Measurements from ENCODE around the gene DHRS13. TPM values are rescaled to one million over a fixed set of nuclear protein-coding genes. Genes with fewer than 3 reads are reported as not detected.
"Not testable (repeated sequence)": the region's sequence is repeated elsewhere in the genome, so short reads cannot be mapped to it uniquely, and the experiment has no call there.

Gene DHRS13
- total RNA-seq, 1 donor = 2.6 TPM

DNA sequence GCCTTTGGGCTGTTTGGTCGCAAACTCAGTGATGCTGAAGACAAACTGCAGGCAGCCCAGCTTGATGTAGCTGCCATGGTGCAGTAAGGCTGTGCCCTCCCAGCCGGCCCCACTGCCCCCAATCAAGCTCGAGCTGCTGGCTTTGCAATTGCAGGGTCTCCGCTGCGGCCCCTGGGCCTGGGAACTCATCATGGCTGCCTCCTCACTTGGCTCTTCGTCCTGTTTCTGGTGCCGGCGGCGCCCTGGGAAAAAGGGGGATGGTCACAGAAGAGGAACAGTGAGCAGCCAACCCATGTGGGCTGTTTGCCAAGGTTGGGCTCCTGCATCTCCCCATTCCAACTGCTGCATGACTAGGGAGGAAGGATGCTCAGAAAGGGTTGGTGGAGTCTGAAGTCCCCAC, 3.4 kb upstream of the DHRS13 start:
- H3K4me3 ChIP-seq (ENCODE audit: low read depth, low read length) = no peak overlapping the region
- no peak for DNase-seq (ENCODE audit: low read depth)
- TF ChIP-seq, protein P1, sequence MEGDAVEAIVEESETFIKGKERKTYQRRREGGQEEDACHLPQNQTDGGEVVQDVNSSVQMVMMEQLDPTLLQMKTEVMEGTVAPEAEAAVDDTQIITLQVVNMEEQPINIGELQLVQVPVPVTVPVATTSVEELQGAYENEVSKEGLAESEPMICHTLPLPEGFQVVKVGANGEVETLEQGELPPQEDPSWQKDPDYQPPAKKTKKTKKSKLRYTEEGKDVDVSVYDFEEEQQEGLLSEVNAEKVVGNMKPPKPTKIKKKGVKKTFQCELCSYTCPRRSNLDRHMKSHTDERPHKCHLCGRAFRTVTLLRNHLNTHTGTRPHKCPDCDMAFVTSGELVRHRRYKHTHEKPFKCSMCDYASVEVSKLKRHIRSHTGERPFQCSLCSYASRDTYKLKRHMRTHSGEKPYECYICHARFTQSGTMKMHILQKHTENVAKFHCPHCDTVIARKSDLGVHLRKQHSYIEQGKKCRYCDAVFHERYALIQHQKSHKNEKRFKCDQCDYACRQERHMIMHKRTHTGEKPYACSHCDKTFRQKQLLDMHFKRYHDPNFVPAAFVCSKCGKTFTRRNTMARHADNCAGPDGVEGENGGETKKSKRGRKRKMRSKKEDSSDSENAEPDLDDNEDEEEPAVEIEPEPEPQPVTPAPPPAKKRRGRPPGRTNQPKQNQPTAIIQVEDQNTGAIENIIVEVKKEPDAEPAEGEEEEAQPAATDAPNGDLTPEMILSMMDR (IDR thresholded peaks at IDR 0.05; ENCODE audit: insufficient read depth, low read depth, low read length) = no peak

DNA sequence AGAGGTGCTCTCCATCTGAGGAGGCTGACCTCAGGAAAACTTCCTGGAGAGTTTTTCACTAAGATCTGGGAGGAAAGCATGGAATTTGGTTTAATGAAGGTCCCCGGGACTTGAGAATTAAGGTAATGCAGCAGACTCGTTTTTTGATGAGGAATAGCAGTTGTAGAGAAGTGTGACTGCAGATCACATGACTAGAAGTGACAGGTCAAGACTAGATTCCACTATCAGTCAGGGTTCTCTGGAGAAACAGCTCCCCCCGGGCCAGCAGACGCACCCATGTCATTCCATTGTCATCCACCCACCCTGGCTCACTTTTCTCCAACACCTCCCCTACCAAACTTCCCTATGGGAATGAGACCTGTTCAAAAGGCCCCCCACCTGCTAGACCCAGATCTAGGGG, 1.9 kb upstream of the DHRS13 start:
- TF ChIP-seq, protein P1 (IDR thresholded peaks at IDR 0.05; ENCODE audit: insufficient read depth, low read depth, low read length) = no peak
- H3K4me3 ChIP-seq (ENCODE audit: low read depth, low read length) = no peak overlapping the region
- no peak for DNase-seq (ENCODE audit: low read depth)

DNA sequence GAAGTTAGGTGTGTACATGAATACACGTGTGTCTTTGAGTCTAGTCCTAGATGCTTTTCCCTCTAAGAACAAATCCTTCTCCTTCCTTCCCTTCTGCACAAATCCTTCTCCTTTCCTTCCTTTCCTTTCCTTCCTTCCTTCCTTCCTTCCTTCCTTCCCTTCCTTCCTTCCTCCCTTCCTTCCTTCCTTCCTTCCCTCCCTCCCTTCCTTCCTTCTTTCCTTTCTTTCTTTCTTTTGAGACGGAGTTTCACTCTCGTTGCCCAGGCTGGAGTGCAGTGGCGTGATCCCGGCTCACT, 615 bp upstream of the DHRS13 start:
- H3K4me3 ChIP-seq (ENCODE audit: low read depth, low read length); DNase-seq (ENCODE audit: low read depth): not testable (repeated sequence)

DNA sequence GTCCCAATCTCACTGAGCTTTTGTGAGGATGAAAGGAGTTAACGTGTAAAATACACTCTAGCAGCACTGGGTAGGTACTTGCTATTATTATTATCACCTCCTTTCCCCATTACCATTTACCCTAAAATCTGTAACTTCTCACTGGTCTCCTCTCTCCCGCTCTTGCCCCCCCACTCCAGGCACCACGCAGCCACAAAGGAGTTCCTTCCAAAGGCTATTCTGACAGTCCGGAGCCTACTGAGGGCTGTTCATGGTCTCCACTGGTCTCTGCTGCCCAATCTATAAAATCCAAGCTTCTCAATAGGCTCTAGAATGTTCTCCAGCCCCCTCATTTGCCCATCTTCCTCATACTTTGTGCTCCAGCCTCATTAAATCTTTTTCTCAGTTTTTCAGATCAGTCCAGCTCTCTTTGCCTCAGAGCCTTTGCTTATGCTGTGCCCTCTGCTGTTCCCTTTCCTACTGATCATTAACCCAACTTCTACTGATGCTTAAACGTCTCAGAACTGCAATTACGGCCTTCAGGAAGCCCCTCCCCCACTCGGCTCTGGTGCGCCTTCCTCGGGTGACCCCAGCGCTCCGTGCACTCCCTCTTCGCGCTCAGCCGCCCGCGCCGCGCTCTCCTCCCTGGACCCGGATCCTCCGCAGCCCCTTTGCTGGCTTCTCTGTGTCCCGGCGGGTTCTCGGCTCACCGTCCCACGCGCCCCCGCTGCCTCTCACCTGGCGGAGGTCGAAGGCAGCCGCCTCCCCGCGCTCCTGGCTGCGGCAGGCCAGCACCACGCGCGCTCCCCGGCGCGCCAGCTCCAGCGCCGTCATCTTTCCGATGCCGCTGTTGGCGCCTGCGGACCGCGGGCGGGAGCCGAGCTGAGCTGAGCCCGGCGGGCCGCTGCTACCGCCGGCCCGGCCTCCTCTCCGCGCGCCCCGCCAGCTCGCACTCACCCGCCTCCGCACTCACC, 737 bp downstream of the DHRS13 start:
- peak overlapping the region; percentile 64 for H3K4me3 ChIP-seq (ENCODE audit: low read depth, low read length)
- no peak for DNase-seq (ENCODE audit: low read depth)
- TF ChIP-seq, protein P1 (IDR thresholded peaks at IDR 0.05; ENCODE audit: insufficient read depth, low read depth, low read length) = no peak

DNA sequence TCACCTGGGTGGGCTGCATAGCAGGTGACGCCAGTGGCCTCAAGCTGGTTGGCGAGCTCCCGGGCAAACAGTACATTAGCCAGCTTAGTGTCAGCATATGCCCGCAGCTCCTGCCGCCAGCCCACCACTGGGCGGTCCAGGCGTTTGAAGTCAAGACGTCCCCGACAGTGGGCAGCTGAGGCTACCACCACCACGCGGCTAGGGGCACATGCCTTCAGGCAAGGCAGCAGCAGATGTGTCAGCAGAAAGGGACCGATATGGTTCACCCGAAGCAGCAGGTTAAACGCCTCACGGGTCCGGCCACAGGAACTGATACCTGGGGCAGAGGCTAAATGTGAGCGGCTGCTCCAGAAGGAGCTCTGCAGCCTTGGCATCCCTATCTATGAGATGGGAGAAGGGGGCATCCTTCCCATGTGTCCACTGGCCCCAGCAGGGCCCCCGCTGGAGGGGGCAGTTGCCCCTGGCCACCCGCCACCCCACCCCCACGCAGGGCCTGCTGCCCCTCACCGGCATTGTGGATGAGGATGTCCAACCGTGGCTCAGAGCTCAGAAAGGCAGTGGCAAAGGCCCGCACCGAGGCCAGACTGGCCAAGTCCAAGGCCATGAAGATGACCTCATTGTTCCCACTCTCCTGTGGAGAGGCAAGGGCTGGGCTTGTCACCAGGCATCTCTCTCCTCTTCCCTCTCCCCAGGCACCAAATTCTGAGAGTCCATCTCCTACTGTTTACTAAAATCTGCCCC, 1.7 kb downstream of the DHRS13 start:
- H3K4me3 ChIP-seq (ENCODE audit: low read depth, low read length) = no peak overlapping the region
- TF ChIP-seq, protein P1 (IDR thresholded peaks at IDR 0.05; ENCODE audit: insufficient read depth, low read depth, low read length) = no peak
- DNase-seq (ENCODE audit: low read depth) = no peak

DNA sequence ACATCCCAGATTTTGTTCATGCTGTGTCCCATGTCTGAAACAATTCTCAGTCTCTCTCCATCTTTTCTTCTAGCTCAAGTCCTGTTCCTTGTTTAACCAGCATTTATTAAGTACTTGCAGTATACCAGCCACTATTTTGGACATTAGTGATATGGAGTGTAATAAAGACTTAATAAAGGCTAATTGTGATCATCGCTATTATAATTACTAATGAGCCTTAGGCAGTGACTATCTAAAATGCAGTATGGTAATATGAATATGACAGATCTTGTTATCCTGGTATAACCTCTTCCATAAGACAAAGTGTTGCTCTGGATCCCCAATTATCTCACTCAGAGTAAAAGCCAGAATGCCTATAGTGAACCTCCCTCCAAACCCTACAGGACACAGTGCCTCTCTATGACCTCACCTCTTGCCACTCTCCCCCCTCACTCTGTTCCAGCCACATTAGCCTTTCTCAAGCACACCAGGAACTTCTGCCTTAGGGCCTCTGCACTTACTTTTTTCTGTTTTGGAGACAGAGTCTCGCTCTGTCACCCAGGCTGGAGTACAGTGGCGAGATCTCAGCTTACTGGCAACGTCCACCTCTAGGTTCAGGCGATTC, 3.6 kb downstream of the DHRS13 start:
- no peak overlapping the region for H3K4me3 ChIP-seq (ENCODE audit: low read depth, low read length)
- TF ChIP-seq, protein P1 (IDR thresholded peaks at IDR 0.05; ENCODE audit: insufficient read depth, low read depth, low read length) = no peak
- DNase-seq (ENCODE audit: low read depth) = no peak

DNA sequence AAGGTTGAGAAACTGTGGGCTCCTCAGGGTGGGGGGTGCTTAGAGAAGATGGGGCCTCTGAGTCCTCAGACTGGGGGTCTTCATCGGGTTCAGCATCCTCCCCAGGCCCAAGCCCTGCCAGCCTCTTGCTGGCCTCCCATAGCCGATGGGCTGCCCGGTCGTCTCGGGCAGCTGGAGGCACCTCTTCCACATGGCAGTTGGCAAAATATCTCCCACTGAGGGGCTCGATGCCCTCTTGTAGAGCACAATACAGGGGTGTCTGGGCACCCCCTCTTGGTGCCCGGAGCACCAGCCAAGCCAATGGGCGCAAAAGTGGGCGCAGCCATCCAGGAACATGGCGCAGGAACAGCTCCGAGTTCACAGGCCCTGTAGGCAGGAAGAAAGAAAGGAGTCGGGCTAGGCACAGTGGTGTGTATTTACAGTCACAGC, 4.3 kb downstream of the DHRS13 start:
- DNase-seq (ENCODE audit: low read depth) = no peak
- H3K4me3 ChIP-seq (ENCODE audit: low read depth, low read length) = no peak overlapping the region

More for the DNA sequence above, 4.3 kb downstream of the DHRS13 start:
- TF ChIP-seq, protein P1 (IDR thresholded peaks at IDR 0.05; ENCODE audit: insufficient read depth, low read depth, low read length) = no peak
